ENCODE measurements around the gene RAB4B.
"Not testable (repeated sequence)": the region's sequence is repeated elsewhere in the genome, so short reads cannot be mapped to it uniquely, and the experiment has no call there.

RAB4B gene

DNA sequence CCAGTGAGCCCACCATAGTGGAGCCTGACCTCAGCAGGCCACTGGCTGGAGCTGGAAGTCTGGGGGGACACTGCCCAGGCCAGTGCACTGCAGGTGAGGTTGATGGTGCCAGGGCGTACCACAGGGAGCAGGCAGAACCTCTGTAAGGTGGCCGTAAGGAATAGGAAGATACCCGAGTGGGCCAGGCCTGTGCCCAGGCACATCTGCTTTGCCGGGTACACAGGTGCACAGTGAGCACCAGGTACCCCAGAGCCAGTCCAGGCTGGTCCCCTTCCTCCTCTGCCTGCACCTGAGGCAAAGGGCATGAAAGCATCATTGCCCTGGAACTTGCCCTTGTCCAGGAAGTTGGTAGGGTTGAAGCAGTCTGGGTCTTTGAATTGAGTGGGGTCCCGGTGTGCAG, 30.4 kb downstream of the RAB4B start:
- no peak for DNase-seq (ENCODE audit: low read depth)
- no peak overlapping the region for H3K4me3 ChIP-seq (ENCODE audit: low read depth, low read length)
- TF ChIP-seq, protein P1, sequence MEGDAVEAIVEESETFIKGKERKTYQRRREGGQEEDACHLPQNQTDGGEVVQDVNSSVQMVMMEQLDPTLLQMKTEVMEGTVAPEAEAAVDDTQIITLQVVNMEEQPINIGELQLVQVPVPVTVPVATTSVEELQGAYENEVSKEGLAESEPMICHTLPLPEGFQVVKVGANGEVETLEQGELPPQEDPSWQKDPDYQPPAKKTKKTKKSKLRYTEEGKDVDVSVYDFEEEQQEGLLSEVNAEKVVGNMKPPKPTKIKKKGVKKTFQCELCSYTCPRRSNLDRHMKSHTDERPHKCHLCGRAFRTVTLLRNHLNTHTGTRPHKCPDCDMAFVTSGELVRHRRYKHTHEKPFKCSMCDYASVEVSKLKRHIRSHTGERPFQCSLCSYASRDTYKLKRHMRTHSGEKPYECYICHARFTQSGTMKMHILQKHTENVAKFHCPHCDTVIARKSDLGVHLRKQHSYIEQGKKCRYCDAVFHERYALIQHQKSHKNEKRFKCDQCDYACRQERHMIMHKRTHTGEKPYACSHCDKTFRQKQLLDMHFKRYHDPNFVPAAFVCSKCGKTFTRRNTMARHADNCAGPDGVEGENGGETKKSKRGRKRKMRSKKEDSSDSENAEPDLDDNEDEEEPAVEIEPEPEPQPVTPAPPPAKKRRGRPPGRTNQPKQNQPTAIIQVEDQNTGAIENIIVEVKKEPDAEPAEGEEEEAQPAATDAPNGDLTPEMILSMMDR (IDR thresholded peaks at IDR 0.05; ENCODE audit: insufficient read depth, low read depth, low read length, missing control alignments) = no peak

DNA sequence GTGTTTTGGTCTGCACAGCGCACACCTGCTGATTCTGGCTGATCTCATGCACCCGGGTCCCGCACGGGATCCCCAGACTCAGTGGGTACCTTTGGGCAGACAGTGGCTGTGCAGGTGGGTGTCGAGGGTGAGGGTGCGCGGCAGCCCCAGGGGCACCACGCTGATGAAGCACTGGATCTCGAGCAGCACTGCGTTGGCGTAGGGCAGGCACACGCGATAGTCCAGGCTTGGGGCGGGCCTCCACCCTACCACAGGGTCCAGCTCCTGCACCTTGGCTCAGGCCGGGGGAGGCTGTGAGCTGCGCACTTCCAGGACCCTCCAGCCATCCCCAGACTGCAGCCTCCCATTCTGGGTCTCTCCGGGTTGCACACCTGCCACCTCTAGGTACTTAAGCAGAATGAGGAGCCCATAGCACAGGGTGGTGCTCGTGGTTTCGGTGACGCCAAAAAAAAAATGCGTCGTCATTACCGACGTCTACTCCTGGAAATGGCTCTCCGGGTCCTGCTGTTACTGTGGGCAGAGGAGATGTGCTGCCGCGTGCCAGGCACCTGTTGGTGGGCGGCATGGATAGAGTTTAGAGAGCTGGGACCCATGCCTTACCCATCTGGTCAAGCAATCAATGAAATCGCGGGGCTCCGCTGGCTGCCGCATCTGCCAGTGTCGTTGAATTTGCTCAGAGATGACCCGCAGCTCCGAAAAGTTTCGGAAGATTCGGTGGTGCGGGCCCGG, 31.5 kb downstream of the RAB4B start:
- DNase-seq (ENCODE audit: low read depth) = no peak
- TF ChIP-seq, protein P1 (IDR thresholded peaks at IDR 0.05; ENCODE audit: insufficient read depth, low read depth, low read length, missing control alignments) = no peak
- no peak overlapping the region for H3K4me3 ChIP-seq (ENCODE audit: low read depth, low read length)

DNA sequence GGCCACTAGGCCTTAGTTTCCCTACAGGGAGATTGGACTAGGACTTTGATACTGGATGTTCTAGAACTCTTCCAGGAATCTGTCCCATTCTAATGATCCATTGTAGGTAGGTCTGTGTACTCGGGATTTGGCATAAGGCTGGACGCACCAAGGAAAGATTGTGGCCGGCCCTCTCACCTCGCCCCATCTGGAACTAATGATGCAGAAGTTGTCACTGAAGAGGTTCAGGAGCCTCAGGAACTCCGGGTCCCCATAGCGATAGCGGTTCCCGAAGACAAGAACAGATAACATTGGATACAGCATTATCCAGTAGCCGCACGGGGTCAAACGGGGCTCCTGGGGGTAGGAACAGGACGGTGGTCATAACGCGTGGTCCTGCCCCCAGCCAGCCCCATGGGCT, 32.1 kb downstream of the RAB4B start:
- TF ChIP-seq, protein P1 (IDR thresholded peaks at IDR 0.05; ENCODE audit: insufficient read depth, low read depth, low read length, missing control alignments) = no peak
- H3K4me3 ChIP-seq (ENCODE audit: low read depth, low read length) = no peak overlapping the region
- no peak for DNase-seq (ENCODE audit: low read depth)

DNA sequence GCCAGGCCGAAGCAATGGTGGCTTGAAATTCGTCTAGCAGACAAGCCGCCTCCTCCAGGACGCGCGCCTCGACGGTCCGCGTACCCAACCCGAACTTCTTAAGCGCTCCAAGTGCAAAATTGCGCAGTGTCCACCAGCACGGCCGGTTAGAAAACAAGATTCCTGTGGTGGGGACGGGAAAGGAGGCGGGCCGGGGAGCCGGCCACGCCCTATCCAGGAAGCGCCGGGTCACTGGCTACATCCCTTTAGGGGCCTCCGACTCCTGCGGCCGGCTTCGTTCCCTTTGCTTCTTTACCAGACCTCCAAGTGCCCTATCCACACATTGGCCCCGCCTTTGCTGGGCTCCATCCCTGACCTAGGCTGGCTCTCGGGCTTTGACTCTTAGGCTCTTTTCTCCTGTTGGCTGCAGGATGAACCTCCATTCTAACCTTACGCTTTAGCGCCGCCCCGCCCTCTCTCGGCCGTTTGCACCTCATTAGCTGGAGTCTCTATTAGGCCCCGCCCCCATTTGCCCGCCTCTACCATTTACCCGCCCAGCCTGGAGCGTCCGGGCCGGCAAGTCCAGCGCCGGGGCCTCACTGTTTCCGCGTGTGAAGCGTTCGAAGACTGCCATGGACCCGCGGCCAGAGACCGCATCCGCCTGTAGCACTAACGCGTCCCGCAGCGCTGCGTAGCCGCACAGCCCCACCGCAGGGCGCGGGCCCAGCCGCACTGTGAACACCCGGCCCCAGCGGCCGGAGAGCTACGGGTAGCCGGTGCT, 32.8 kb downstream of the RAB4B start:
- peak; percentile 66 for DNase-seq (ENCODE audit: low read depth)
- H3K4me3 ChIP-seq (ENCODE audit: low read depth, low read length) = peak overlapping the region; percentile 45

DNA sequence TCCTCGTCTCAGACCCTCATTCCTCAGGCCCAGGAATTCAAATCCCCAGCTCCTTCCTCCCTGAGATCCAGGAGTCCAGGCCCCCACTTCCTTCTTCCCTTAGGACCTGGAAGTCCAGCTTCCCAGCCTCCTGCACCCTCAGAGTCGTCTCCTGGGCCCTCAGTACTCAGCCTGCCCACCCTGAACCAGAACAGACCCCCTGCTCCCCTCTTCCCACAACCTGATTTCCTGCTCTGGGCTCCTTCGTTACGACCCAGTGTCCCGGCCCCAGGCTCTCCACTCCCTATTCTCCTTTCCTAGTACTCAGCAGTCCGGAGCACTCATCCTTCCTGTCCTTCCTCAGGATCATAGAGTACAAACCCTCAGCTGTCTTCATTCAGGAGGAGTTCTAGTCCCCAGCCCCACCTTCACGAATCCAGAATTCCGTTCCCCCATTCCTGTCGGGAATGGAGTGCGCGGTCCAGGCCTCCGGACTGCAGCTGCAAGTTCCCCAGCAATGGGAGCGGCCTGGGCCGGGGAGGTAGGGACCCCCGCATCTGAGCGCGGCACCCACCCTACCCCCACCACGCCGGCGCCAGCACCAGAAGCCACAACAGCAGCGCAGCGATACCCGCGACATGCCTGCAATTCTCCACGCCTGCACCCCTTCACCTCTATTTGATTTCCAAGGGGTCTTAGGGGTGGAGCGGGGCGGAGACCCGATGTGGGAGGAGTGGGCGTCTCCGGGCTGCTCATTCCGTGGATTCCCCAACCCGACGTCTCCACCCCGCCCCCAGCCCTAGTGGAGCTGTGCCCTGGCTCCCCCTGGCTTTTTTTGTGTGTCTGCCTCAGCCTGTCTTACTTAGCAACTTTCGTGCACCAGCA, 33.7 kb downstream of the RAB4B start:
- DNase-seq (ENCODE audit: low read depth) = no peak
- TF ChIP-seq, protein P1 (IDR thresholded peaks at IDR 0.05; ENCODE audit: insufficient read depth, low read depth, low read length, missing control alignments) = no peak
- H3K4me3 ChIP-seq (ENCODE audit: low read depth, low read length) = peak overlapping the region; percentile 29

DNA sequence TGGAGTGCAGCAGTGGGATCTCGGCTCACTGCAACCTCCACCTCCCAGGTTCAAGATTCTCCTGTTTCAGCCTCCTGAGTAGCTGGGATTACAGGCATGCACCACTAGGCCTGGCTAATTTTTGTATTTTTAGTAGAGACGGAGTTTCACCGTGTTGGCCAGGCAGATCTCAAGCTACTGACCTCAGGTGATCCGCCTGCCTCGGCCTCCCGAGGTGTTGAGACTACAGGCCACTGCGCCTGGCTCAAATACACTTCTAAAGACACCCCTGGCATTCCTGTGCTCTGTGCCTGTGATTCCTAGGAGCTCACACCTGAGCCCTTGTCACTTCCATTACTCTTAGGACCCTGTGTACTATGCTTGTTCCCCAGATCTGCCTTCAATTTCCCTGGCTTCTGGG, 34.5 kb downstream of the RAB4B start:
- H3K4me3 ChIP-seq (ENCODE audit: low read depth, low read length); DNase-seq (ENCODE audit: low read depth): not testable (repeated sequence)

DNA sequence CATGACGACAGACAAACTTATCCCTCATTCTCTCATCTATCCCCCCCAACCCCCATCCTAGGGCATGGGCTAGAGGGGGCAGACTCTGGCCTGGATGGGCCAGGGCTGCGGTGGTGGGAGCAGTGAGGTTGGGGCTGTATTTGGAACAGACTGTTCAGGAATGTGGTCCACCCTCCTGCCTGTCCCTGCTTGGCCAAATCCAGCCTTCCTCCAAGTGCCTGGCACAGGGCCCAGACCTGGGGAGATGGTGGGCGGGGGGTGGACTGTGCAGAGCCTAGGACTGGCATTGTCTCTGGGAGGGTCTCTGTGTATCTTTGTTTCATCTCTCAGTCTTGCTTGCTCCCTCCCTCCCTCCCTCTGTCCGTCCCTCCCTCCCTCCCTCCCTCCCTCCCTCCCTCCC, 35.1 kb downstream of the RAB4B start:
- TF ChIP-seq, protein P1 (IDR thresholded peaks at IDR 0.05; ENCODE audit: insufficient read depth, low read depth, low read length, missing control alignments) = no peak
- DNase-seq (ENCODE audit: low read depth) = no peak

More for the DNA sequence above, 35.1 kb downstream of the RAB4B start:
- H3K4me3 ChIP-seq (ENCODE audit: low read depth, low read length) = no peak overlapping the region

All from GM12865 (cell line).